ENCODE data around the gene PRKG2. TPM values are rescaled to one million over a fixed set of nuclear protein-coding genes. Genes with fewer than 3 reads are reported as not detected.

PRKG2 gene
- total and polyA plus RNA-seq, 8 donors = 0.59 to 4.9 (median 0.90) TPM

DNA sequence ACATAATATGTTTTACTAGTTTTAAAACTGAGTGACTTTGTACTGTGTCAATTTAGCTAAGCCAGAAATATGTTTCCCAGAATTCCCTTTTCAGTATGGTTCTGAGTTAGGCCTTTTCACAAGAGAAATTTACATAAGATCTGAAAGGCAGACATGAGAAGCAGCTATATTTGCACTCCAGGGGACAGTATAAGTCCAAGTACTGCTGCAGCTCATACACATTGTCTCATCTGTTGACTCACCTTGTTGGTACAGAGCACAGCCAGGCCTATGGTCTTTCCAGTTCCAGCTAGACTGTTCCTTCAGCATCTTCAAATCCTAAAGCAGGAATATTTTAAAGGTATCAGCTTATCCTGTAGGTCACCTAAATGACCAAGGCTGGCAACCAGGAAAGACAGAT, 131.0 kb downstream of the PRKG2 start:
- Histone ChIP-seq H3K4me1 (no peaks in the 10 kb centered on the region), H3K27ac (no peak overlapping the region), H3K4me3 (no peak overlapping the region), H3K27me3 (no peaks in the 10 kb centered on the region), H3K36me3 (no peaks in the 10 kb centered on the region), H3K9me3 (no peaks in the 10 kb centered on the region)
- no peak for DNase-seq
- TF ChIP-seq, protein P1, sequence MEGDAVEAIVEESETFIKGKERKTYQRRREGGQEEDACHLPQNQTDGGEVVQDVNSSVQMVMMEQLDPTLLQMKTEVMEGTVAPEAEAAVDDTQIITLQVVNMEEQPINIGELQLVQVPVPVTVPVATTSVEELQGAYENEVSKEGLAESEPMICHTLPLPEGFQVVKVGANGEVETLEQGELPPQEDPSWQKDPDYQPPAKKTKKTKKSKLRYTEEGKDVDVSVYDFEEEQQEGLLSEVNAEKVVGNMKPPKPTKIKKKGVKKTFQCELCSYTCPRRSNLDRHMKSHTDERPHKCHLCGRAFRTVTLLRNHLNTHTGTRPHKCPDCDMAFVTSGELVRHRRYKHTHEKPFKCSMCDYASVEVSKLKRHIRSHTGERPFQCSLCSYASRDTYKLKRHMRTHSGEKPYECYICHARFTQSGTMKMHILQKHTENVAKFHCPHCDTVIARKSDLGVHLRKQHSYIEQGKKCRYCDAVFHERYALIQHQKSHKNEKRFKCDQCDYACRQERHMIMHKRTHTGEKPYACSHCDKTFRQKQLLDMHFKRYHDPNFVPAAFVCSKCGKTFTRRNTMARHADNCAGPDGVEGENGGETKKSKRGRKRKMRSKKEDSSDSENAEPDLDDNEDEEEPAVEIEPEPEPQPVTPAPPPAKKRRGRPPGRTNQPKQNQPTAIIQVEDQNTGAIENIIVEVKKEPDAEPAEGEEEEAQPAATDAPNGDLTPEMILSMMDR (IDR thresholded peaks at IDR 0.05) = no peak
- no peak for FAIRE-seq
- intact Hi-C loops (cut with DNase I) = no loop called here
- no peak for ATAC-seq

DNA sequence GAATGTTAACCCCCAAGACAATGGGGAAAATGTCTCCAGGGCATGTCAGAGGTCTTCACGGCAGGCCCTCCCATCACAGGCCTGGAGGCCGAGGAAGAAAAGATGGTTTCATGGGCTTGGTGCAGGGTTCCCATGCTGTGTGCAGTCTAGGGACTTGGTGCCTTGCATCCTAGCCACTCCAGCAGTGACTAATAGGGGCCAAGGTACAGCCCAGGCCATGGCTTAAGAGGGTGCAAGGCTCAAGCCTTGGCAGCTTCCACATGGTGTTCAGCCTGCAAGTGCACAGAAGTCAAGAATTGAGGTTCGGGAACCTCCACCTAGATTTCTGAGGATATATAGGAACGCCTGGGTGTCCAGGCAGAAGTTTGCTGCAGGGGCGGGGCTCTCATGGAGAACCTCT, 133.9 kb downstream of the PRKG2 start:
- no peaks in the 10 kb centered on the region for H3K9me3 ChIP-seq
- H3K36me3 ChIP-seq = no peaks in the 10 kb centered on the region
- TF ChIP-seq, protein P1 (IDR thresholded peaks at IDR 0.05) = no peak
- no peak overlapping the region for H3K4me3 ChIP-seq
- DNase-seq = no peak
- ATAC-seq = no peak
- H3K27ac ChIP-seq = no peak overlapping the region
- 76 to 87% methylated on average over 5 of the region's 5 CpGs for WGBS, 2 donors
- intact Hi-C loops (cut with DNase I) = no loop called here
- FAIRE-seq = no peak
- H3K27me3 ChIP-seq = no peaks in the 10 kb centered on the region
- no peaks in the 10 kb centered on the region for H3K4me1 ChIP-seq

DNA sequence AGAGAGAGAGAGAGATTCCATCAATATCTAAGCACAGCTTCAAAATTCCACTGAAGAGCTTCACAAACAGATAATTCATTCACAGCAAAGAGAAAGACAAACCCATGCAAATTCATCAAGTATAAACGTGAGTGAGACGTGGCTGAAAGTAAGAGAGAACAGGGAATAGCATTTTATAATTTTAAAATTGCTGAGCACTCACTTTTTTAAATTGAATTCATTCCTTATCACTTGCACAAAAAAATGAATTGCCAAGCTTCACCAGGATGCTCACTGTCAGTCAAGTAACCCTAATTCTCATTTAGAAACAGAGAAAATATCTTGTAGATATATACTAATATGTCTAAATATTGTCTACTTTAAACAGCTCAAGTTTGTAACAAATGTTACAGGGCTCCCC, 144.0 kb downstream of the PRKG2 start:
- FAIRE-seq (no peak), ATAC-seq (no peak), DNase-seq (no peak)
- no peaks in the 10 kb centered on the region for H3K36me3 ChIP-seq
- intact Hi-C loops (cut with DNase I) = no loop called here
- no peak overlapping the region for H3K4me3 ChIP-seq
- no peaks in the 10 kb centered on the region for H3K4me1 ChIP-seq
- WGBS, 2 donors = 20 to 23% methylated on average over 2 of the region's 2 CpGs
- TF ChIP-seq, protein P1 (IDR thresholded peaks at IDR 0.05) = no peak
- no peaks in the 10 kb centered on the region for H3K9me3 ChIP-seq
- no peaks in the 10 kb centered on the region for H3K27me3 ChIP-seq
- H3K27ac ChIP-seq = no peak overlapping the region

DNA sequence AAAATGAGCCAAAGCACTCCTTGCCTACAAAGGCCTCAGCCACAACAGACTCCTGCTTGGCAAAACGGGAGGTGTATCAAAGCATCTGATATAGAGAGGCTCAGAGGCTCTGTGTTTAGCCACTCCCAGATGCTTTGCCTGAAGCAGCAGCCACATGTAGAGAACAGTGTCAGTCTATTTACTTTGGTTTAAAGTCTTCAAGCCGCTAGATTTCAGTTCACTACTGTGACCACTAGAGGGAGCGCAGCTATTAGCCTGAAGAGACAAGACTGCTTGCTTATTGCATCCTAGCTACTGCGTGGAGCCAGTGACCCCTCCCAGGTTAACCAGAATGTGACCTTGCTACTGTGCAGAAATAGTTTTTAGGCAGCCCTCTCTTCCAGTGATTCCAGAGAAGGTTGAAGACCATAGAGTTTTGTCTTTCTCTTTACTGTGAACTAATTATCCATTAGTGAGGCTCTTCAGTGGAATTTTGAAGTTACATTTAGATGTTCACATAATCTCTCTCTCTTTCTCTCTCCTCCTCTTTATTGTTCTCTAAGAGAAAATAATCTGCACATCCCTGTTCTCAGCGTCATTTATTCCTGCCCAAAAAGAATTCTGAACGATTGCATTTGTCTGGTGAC, 145.2 kb downstream of the PRKG2 start:
- H3K27me3 ChIP-seq = no peaks in the 10 kb centered on the region
- no peaks in the 10 kb centered on the region for H3K4me1 ChIP-seq
- H3K36me3 ChIP-seq = no peaks in the 10 kb centered on the region
- whole genome bisulfite sequencing, 2 donors = 4 to 6% methylated on average over 6 of the region's 6 CpGs
- peak in 4 of 6 donors; percentile 42 to 75 (median 54) for DNase-seq
- intact Hi-C loops (cut with DNase I) = loop anchor here in 2 of 3 donors (5.0 kb wide), 1 partner anchor 282 kb away; no protein-coding TSS in a partner anchor
- no peak overlapping the region for H3K27ac ChIP-seq
- ATAC-seq = peak; percentile 84 to 98 (median 95)
- no peaks in the 10 kb centered on the region for H3K9me3 ChIP-seq
- H3K4me3 ChIP-seq = no peak overlapping the region
- no peak for FAIRE-seq
- TF ChIP-seq, protein P1 (IDR thresholded peaks at IDR 0.05) = peak; percentile 82 to 89 (median 84)

DNA sequence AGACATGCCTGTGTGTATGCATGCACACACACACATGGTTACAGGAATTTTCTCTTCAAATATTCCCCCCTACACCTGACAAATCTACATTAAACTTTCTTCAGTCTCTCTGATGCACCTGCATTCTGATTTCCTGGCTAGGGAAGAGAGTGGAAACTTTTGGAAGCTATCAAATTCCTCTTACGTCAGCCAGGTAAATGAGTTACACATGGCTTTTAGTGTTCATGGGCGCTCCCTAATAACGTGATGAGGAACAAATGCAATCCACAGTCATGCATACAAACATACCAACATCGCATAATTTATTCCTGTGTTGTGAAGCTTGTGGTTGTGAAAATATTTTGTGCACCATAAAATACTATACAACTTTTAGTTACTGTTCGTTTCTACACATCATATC, 149.6 kb downstream of the PRKG2 start:
- ATAC-seq (peak in 1 of 4 donors; percentile 35), FAIRE-seq (no peak), DNase-seq (no peak)
- TF ChIP-seq, protein P1 (IDR thresholded peaks at IDR 0.05) = no peak
- H3K27ac ChIP-seq = no peak overlapping the region
- H3K4me3 ChIP-seq = no peak overlapping the region
- no peaks in the 10 kb centered on the region for H3K36me3 ChIP-seq
- 39 to 44% methylated on average over 5 of the region's 5 CpGs for WGBS, 2 donors
- H3K9me3 ChIP-seq = no peaks in the 10 kb centered on the region
- no peaks in the 10 kb centered on the region for H3K4me1 ChIP-seq
- no peaks in the 10 kb centered on the region for H3K27me3 ChIP-seq
- intact Hi-C loops (cut with DNase I) = loop anchor here in 2 of 3 donors (5.0 kb wide), 1 partner anchor 287 kb away; no protein-coding TSS in a partner anchor

All from pancreas (tissue), 10 donors.